HepG2 (cell line): Measurements from ENCODE around the gene SPP2. TPM values are rescaled to one million over a fixed set of nuclear protein-coding genes. Genes with fewer than 3 reads are reported as not detected.

Experiments
- ATAC-seq: fragments of 200-7000 bp; cut with Tn5 transposase; 3 replicates; pipeline ENCODE4 v1.9.1; 2020; ENCODE audit warnings: mild to moderate bottlenecking, moderate library complexity
- BruUV-seq: library from RNA; stranded (reverse); fragments of 400-500 nt; replicated peaks from 2 replicates; lab custom pipeline; 2021; lab: Mats Ljungman, UMichigan
- CTCF ChIA-PET: fragments of 300-600 bp; formaldehyde crosslinking; extraction: SDS; loops from one replicate; lab custom pipeline; 2021; ENCODE audit warnings: low total read pairs, inconsistent platforms, low intra/inter-chr PET ratio; lab: Yijun Ruan, JAX
- POLR2A ChIA-PET: fragments of 350-600 bp; sonication (Branson Sonifier 250); formaldehyde crosslinking; loops from one replicate; lab custom pipeline; 2020; ENCODE audit warnings: antibody characterized with exemption, inconsistent platforms; lab: Yijun Ruan, JAX
- DNase-seq: peaks from one replicate; pipeline ENCODE4 v3.0.0-alpha.2; 2015; ENCODE audit warnings: low spot score
- FAIRE-seq: peaks from 3 replicates; lab custom pipeline; 2011; peaks lifted over from hg19 to GRCh38; lab: Jason Lieb, UNC
- H2AFZ ChIP-seq: one replicate; pipeline ENCODE4 v1.6.1; 2011; ENCODE audit warnings: low read length, inconsistent platforms
- H3K27ac ChIP-seq: fragments of 300-600 bp; 3 replicates; pipeline ENCODE4 v1.8.0; 2011; ENCODE audit warnings: mixed run types, mild to moderate bottlenecking, mixed read lengths, low read length, inconsistent platforms; ENCODE audit not compliant: insufficient read depth; ENCODE audit errors: extremely low read length
- H3K27me3 ChIP-seq, 2 experiments: fragments of 200-600 bp in 1 of 2; 2 replicates in 1 of 2; 3 replicates in 1 of 2; pipeline versions ENCODE4 v1.6.0 to v1.8.0; 2011; ENCODE audit warnings: low read length in 2 of 2, mild to moderate bottlenecking in 2 of 2, moderate library complexity in 2 of 2, inconsistent platforms in 1 of 2; ENCODE audit not compliant: insufficient read depth in 2 of 2, control insufficient read depth in 1 of 2
- H3K36me3 ChIP-seq, 2 experiments: fragments of 200-600 bp in 1 of 2; replicated peaks in 1 of 2; 2 replicates in 1 of 2; 3 replicates in 1 of 2; pipeline versions ENCODE4 v1.5.1 to v1.8.0; 2011; ENCODE audit warnings: low read length in 2 of 2, inconsistent platforms in 1 of 2; ENCODE audit not compliant: insufficient read depth in 2 of 2, control insufficient read depth in 1 of 2
- H3K4me1 ChIP-seq: 2 replicates; pipeline ENCODE4 v1.5.1; 2012; ENCODE audit warnings: low read length, inconsistent platforms; ENCODE audit not compliant: insufficient read depth
- H3K4me2 ChIP-seq: 2 replicates; pipeline ENCODE4 v1.6.0; 2011; ENCODE audit warnings: low read depth, low read length, inconsistent platforms
- H3K4me3 ChIP-seq, 3 experiments: fragments of 200-600 bp in 1 of 3; sonication (generic), shearing (Covaris generic) in 1 of 3; replicated peaks in 1 of 3; 2 replicates each; pipeline ENCODE4 v1.5.1; 2011 to 2016; ENCODE audit warnings: low read length in 3 of 3, inconsistent platforms in 2 of 3, low read depth in 2 of 3, mild to moderate bottlenecking in 2 of 3, control low read depth in 1 of 3, mixed read lengths in 1 of 3; ENCODE audit not compliant: insufficient read depth in 1 of 3
- H3K79me2 ChIP-seq: one replicate; pipeline ENCODE4 v1.6.1; 2011; ENCODE audit warnings: low read length, inconsistent platforms; ENCODE audit not compliant: insufficient read depth
- H3K9ac ChIP-seq: 2 replicates; pipeline ENCODE4 v1.6.0; 2011; ENCODE audit warnings: mild to moderate bottlenecking, low read depth, low read length, inconsistent platforms; ENCODE audit not compliant: insufficient read depth
- H3K9me3 ChIP-seq: 2 replicates; pipeline ENCODE4 v1.5.1; 2012; ENCODE audit warnings: mild to moderate bottlenecking, low read length
- H4K20me1 ChIP-seq: 2 replicates; pipeline ENCODE4 v1.6.0; 2011; ENCODE audit warnings: inconsistent platforms, mild to moderate bottlenecking, low read length, moderate library complexity; ENCODE audit not compliant: insufficient read depth
- DMAP1 ChIP-seq: IDR thresholded peaks from 2 replicates; pipeline ENCODE4 v1.6.1; 2016
- FLYWCH1 ChIP-seq: sonication (generic); formaldehyde crosslinking; IDR thresholded peaks from 2 replicates; pipeline ENCODE4 v1.8.1; 2023; ENCODE audit warnings: mild to moderate bottlenecking, missing genetic modification reagents
- FUBP1 ChIP-seq: sonication (generic); formaldehyde crosslinking; IDR thresholded peaks from 2 replicates; pipeline ENCODE4 v1.5.1; 2020; ENCODE audit warnings: missing genetic modification reagents, mild to moderate bottlenecking, borderline replicate concordance
- GTF3A ChIP-seq: sonication (generic); formaldehyde crosslinking; conservative IDR thresholded peaks from 2 replicates; pipeline ENCODE4 v1.4.0; 2020; ENCODE audit warnings: mild to moderate bottlenecking, missing genetic modification reagents
- HNF4G ChIP-seq, 2 experiments: sonication (generic) in 1 of 2; formaldehyde crosslinking in 1 of 2; IDR thresholded peaks; 2 replicates each; pipeline versions ENCODE4 v1.4.0 to v1.6.1; 2011 to 2020; ENCODE audit warnings: borderline replicate concordance in 2 of 2, low read depth in 2 of 2, mild to moderate bottlenecking in 2 of 2, low read length in 1 of 2, missing genetic modification reagents in 1 of 2, moderate library complexity in 1 of 2
- HNRNPK ChIP-seq: fragments of 200-400 bp; formaldehyde crosslinking; IDR thresholded peaks from 2 replicates; pipeline ENCODE4 v1.6.1; 2018; ENCODE audit warnings: low read length, low read depth, moderate library complexity, mild to moderate bottlenecking; ENCODE audit not compliant: poor library complexity, severe bottlenecking
- KLF13 ChIP-seq: sonication (generic); formaldehyde crosslinking; IDR thresholded peaks from 2 replicates; pipeline ENCODE4 v1.4.0; 2020; ENCODE audit warnings: mild to moderate bottlenecking, missing genetic modification reagents
- KLF16 ChIP-seq, 2 experiments: sonication (generic) in 1 of 2; formaldehyde crosslinking in 1 of 2; IDR thresholded peaks; 2 replicates each; pipeline versions ENCODE4 v1.6.1 to v1.8.0; 2016 to 2023; ENCODE audit warnings: missing genetic modification reagents in 2 of 2, missing compliant biosample characterization in 1 of 2
- KMT2A ChIP-seq: sonication (generic); formaldehyde crosslinking; IDR thresholded peaks from 2 replicates; pipeline ENCODE4 v1.4.0; 2020; ENCODE audit warnings: missing genetic modification reagents
- NONO ChIP-seq, 2 experiments: fragments of 450-650 bp in 1 of 2; sonication (generic) in 1 of 2; formaldehyde crosslinking in 1 of 2; IDR thresholded peaks in 1 of 2; conservative IDR thresholded peaks in 1 of 2; 2 replicates each; pipeline versions ENCODE4 v1.6.1 to v1.8.0; 2017 to 2022; ENCODE audit warnings: mild to moderate bottlenecking in 1 of 2, missing genetic modification reagents in 1 of 2, moderate library complexity in 1 of 2
- NPAS2 ChIP-seq: sonication (generic); formaldehyde crosslinking; IDR thresholded peaks from 2 replicates; pipeline ENCODE4 v1.8.0; 2022; ENCODE audit warnings: mild to moderate bottlenecking, missing genetic modification reagents, borderline replicate concordance
- SIN3A ChIP-seq: IDR thresholded peaks from 2 replicates; pipeline ENCODE4 v1.6.1; 2011; ENCODE audit warnings: low read depth, mild to moderate bottlenecking, control low read depth, low read length, borderline replicate concordance
- SMAD1 ChIP-seq: sonication (generic); formaldehyde crosslinking; IDR thresholded peaks from 2 replicates; pipeline ENCODE4 v1.4.0; 2020; ENCODE audit warnings: missing genetic modification reagents, low read depth, mild to moderate bottlenecking, borderline replicate concordance
- SRSF9 ChIP-seq: fragments of 200-400 bp; formaldehyde crosslinking; IDR thresholded peaks from 2 replicates; pipeline ENCODE4 v1.6.1; 2018; ENCODE audit warnings: borderline replicate concordance, mild to moderate bottlenecking, low read depth, low read length; ENCODE audit not compliant: insufficient read depth, poor library complexity, severe bottlenecking
- ZNF333 ChIP-seq: sonication (generic); formaldehyde crosslinking; IDR thresholded peaks from 2 replicates; pipeline ENCODE4 v1.4.0; 2020; ENCODE audit warnings: mild to moderate bottlenecking, missing genetic modification reagents, borderline replicate concordance
- ZNF629 ChIP-seq: sonication (generic); formaldehyde crosslinking; conservative IDR thresholded peaks from 2 replicates; pipeline ENCODE4 v1.5.0; 2020; ENCODE audit warnings: missing genetic modification reagents
- ZNF639 ChIP-seq: conservative IDR thresholded peaks from 2 replicates; pipeline ENCODE4 v1.6.1; 2018; ENCODE audit warnings: missing genetic modification reagents
- ZNF709 ChIP-seq: sonication (generic); formaldehyde crosslinking; IDR thresholded peaks from 2 replicates; pipeline ENCODE4 v1.5.0; 2020; ENCODE audit warnings: mild to moderate bottlenecking, missing genetic modification reagents
- ZNF792 ChIP-seq: IDR thresholded peaks from 2 replicates; pipeline ENCODE4 v1.6.1; 2016
- ZSCAN22 ChIP-seq: sonication (generic); formaldehyde crosslinking; IDR thresholded peaks from 2 replicates; pipeline ENCODE4 v1.4.0; 2020; ENCODE audit warnings: mild to moderate bottlenecking, missing genetic modification reagents
- WGBS: methylation state at CpG from one replicate; pipeline ENCODE4 v1.1.6; 2017; ENCODE audit warnings: low lambda C conversion rate; 5-methylcytosine and 5-hydroxymethylcytosine counted together
- in situ Hi-C: cut with HindIII; loops from 2 replicates; pipeline ENCODE4 v1.10.0; 2017; ENCODE audit warnings: low pct_unique_long_range_greater_than_20kb; ENCODE audit not compliant: extremely low pct_ligation_motif_present
- intact Hi-C: fragments of 100-400 bp; cut with micrococcal nuclease; formaldehyde crosslinking; loops from one replicate; pipeline ENCODE4 v1.10.0; 2022; ENCODE audit not compliant: unreplicated experiment
- polyA plus RNA-seq, 8 experiments: library from polyadenylated mRNA; depleted of rRNA in 3 of 8; stranded (reverse) in 7 of 8; unstranded in 1 of 8; fragments of >200 nt; fragmentation: Illumina TruSeq in 4 of 8; extraction: Trizol in 4 of 8; gene quantifications; 2 replicates each; pipeline versions ENCODE4 v1.2.1 to v1.2.3, GENCODE V29; 2011 to 2016; ENCODE audit warnings: low read depth in 4 of 8, missing spikeins in 1 of 8, mixed read lengths in 1 of 8; ENCODE audit not compliant: insufficient read depth in 1 of 8
- total RNA-seq, 5 experiments: library from RNA; depleted of rRNA; stranded (reverse); fragments of >200 nt; fragmentation: Illumina TruSeq; extraction: Trizol; gene quantifications; 2 replicates each; pipeline ENCODE4 v1.2.3, GENCODE V29; 2016; ENCODE audit warnings: low read depth in 1 of 5

Gene SPP2
- total and polyA plus RNA-seq, 2 of the 13 experiments (the other 11 are each of a cell fraction or from before 2014, with no cell fraction given): not detected

- H3K27me3 ChIP-seq: no peaks in the 10 kb centered on the region; a peak in 1 of 5 replicates
- no peak overlapping the region for H3K4me3 ChIP-seq
- ChIA-PET POLR2A (no interaction called here), CTCF (no interaction called here)
- no TSS peak for BruUV-seq
- no peaks in the 10 kb centered on the region for H3K4me1 ChIP-seq
- 21% methylated on average over 10 of the region's 10 CpGs for WGBS
- in situ Hi-C loops: no loop called here
- no peak overlapping the region for H3K9ac ChIP-seq
- ATAC-seq (peak; percentile 25; the same call in 1 of the 3 replicates), DNase-seq (no peak), FAIRE-seq (no peak)
- intact Hi-C loops: no loop called here
- H2AFZ ChIP-seq: no peak overlapping the region
- H3K36me3 ChIP-seq: no peaks in the 10 kb centered on the region
- H4K20me1 ChIP-seq: no peaks in the 10 kb centered on the region
- no peak overlapping the region for H3K4me2 ChIP-seq
- no peaks in the 10 kb centered on the region for H3K9me3 ChIP-seq
- H3K79me2 ChIP-seq: no peaks in the 10 kb centered on the region
- no peak overlapping the region for H3K27ac ChIP-seq
- TF ChIP-seq ZNF629 (CRISPR knock-in tag): no peak
- TF ChIP-seq FUBP1 (CRISPR knock-in tag): no peak
- TF ChIP-seq ZNF792 (CRISPR knock-in tag): no peak
- TF ChIP-seq KLF16 (CRISPR knock-in tag; IDR thresholded peaks at IDR 0.05): no peak
- no peak for TF ChIP-seq NONO (IDR thresholded peaks at IDR 0.05)
- no peak for TF ChIP-seq NONO (CRISPR knock-in tag; conservative IDR thresholded peaks at IDR 0.05)
- TF ChIP-seq KLF13 (CRISPR knock-in tag): no peak
- no peak for TF ChIP-seq HNF4G (IDR thresholded peaks at IDR 0.05; ENCODE audit: borderline replicate concordance, low read depth, low read length)
- TF ChIP-seq HNF4G (CRISPR knock-in tag; IDR thresholded peaks at IDR 0.05; ENCODE audit: borderline replicate concordance, low read depth): no peak
- TF ChIP-seq HNRNPK: no peak
- no peak for TF ChIP-seq SIN3A
- no peak for TF ChIP-seq ZNF639
- no peak for TF ChIP-seq ZNF333 (CRISPR knock-in tag)
- TF ChIP-seq NPAS2: no peak
- no peak for TF ChIP-seq FLYWCH1 (CRISPR knock-in tag)
- no peak for TF ChIP-seq DMAP1
- no peak for TF ChIP-seq SRSF9
- TF ChIP-seq GTF3A: no peak
- no peak for TF ChIP-seq SMAD1
- TF ChIP-seq ZNF709 (CRISPR knock-in tag): no peak
- no peak for TF ChIP-seq ZSCAN22 (CRISPR knock-in tag)
- TF ChIP-seq KMT2A (CRISPR knock-in tag): no peak
Measured at GRCh38 chr2:234025466-234025865, 25.0 kb upstream of the SPP2 start.
